Left renal cortex interstitium (tissue), 4 donors: ENCODE results near the gene CATSPER4. TPM values are rescaled to one million over a fixed set of nuclear protein-coding genes. Genes with fewer than 3 reads are reported as not detected.

Experiments
- DNase-seq, 4 donors: peaks; one replicate each; pipeline ENCODE4 v3.0.0-alpha.2; 2013; ENCODE audit warnings: low read depth in 4 of 4, low spot score in 2 of 4, missing footprints in 1 of 4
- polyA plus RNA-seq, 4 donors: library from polyadenylated mRNA; unstranded; fragments of 120-200 nt; gene quantifications; one replicate each; pipeline ENCODE4 v1.2.1, GENCODE V29; 2013; ENCODE audit not compliant: insufficient read length in 4 of 4

The CATSPER4 gene
- polyA plus RNA-seq = under 1 TPM in 3 of 4 donors, not detected in 1; 0.13 to 0.17 (median 0.16) TPM

- DNase-seq = peak in 2 of 4 donors; percentile 7 to 34
Measured at GRCh38 chr1:26190373-26190987, at the start of gene CATSPER4. Gene CATSPER4 (plus strand): TSS chr1:26190602. CDS start chr1:26190628, 26 bp downstream.

GRCh38 chr1:26142159-26142558, 48.2 kb upstream of the CATSPER4 start:
- DNase-seq = no peak

GRCh38 chr1:26145041-26145959, 45.1 kb upstream of the CATSPER4 start:
- peak in 1 of 4 donors; percentile 76 for DNase-seq

GRCh38 chr1:26145960-26146294, 44.5 kb upstream of the CATSPER4 start:
- no peak for DNase-seq

- no peak for DNase-seq
Measured at GRCh38 chr1:26148887-26149286, 41.5 kb upstream of the CATSPER4 start.

- DNase-seq = no peak
Measured at GRCh38 chr1:26153966-26154532, 36.4 kb upstream of the CATSPER4 start.

GRCh38 chr1:26154750-26155149, 35.7 kb upstream of the CATSPER4 start:
- no peak for DNase-seq

- no peak for DNase-seq
Measured at GRCh38 chr1:26155370-26156284, 34.8 kb upstream of the CATSPER4 start.

GRCh38 chr1:26156285-26157038, 33.9 kb upstream of the CATSPER4 start:
- no peak for DNase-seq

GRCh38 chr1:26158271-26158907, 32.0 kb upstream of the CATSPER4 start:
- no peak for DNase-seq

GRCh38 chr1:26158908-26159742, 31.3 kb upstream of the CATSPER4 start, which contains the start of gene FAM110D:
Gene FAM110D (plus strand): TSS chr1:26159079. CDS start chr1:26161292, 2,213 bp downstream.
- DNase-seq = no peak

- no peak for DNase-seq
Measured at GRCh38 chr1:26159743-26160039, 30.7 kb upstream of the CATSPER4 start.

GRCh38 chr1:26160527-26161414, 29.6 kb upstream of the CATSPER4 start:
- no peak for DNase-seq

- DNase-seq = no peak
Measured at GRCh38 chr1:26161415-26162219, 28.8 kb upstream of the CATSPER4 start.

- DNase-seq = no peak
Measured at GRCh38 chr1:26162220-26162709, 28.1 kb upstream of the CATSPER4 start.

- no peak for DNase-seq
Measured at GRCh38 chr1:26163684-26164035, 26.7 kb upstream of the CATSPER4 start.
